Spleen (tissue), 11 donors: ENCODE measurements around the gene IMMP2L. TPM values are rescaled to one million over a fixed set of nuclear protein-coding genes. Genes with fewer than 3 reads are reported as not detected.

Source experiments
- DNase-seq: peaks from one replicate; pipeline ENCODE4 v3.0.0-alpha.2; 2020
- H3K27ac ChIP-seq, 8 donors: fragments of 200-600 bp; sonication (generic) in 7 of 8; 1 replicate in 4 of 8; 2 replicates in 4 of 8; pipeline versions ENCODE4 v1.5.0 to v1.8.0; 2016 to 2021; ENCODE audit warnings: inconsistent platforms in 4 of 8, mild to moderate bottlenecking in 4 of 8, moderate library complexity in 1 of 8
- H3K27me3 ChIP-seq, 7 donors: fragments of 200-600 bp; sonication (generic) in 6 of 7; replicated peaks in 1 of 7; 1 replicate in 4 of 7; 2 replicates in 3 of 7; pipeline versions ENCODE4 v1.5.0 to v1.8.0; 2016 to 2021; ENCODE audit warnings: inconsistent platforms in 3 of 7, mild to moderate bottlenecking in 1 of 7
- H3K36me3 ChIP-seq, 6 donors: fragments of 200-600 bp; sonication (generic) in 5 of 6; 1 replicate in 4 of 6; 2 replicates in 2 of 6; pipeline versions ENCODE4 v1.5.0 to v1.8.0; 2016 to 2021; ENCODE audit warnings: inconsistent platforms in 2 of 6
- H3K4me1 ChIP-seq, 6 donors: fragments of 200-600 bp; sonication (generic) in 5 of 6; 1 replicate in 3 of 6; 2 replicates in 3 of 6; pipeline versions ENCODE4 v1.5.0 to v1.8.0; 2016 to 2021; ENCODE audit warnings: inconsistent platforms in 3 of 6
- H3K4me3 ChIP-seq, 8 donors: fragments of 200-600 bp; sonication (generic) in 7 of 8; 1 replicate in 4 of 8; 2 replicates in 4 of 8; pipeline versions ENCODE4 v1.5.0 to v1.8.0; 2016 to 2021; ENCODE audit warnings: inconsistent platforms in 4 of 8, mild to moderate bottlenecking in 4 of 8, moderate library complexity in 2 of 8
- H3K9me3 ChIP-seq, 8 donors: fragments of 200-600 bp; sonication (generic) in 7 of 8; 1 replicate in 4 of 8; 2 replicates in 4 of 8; pipeline versions ENCODE4 v1.5.0 to v1.8.0; 2016 to 2021; ENCODE audit warnings: inconsistent platforms in 4 of 8
- POLR2A ChIP-seq, 3 donors: fragments of 450-650 bp; IDR thresholded peaks; one replicate each; pipeline ENCODE4 v1.5.1; 2017; ENCODE audit warnings: antibody characterized with exemption in 3 of 3, mild to moderate bottlenecking in 1 of 3
- POLR2AphosphoS5 ChIP-seq, 3 donors: sonication (generic); formaldehyde crosslinking; IDR thresholded peaks; one replicate each; pipeline ENCODE4 v1.5.1; 2017; ENCODE audit warnings: antibody characterized with exemption in 3 of 3
- WGBS, 5 donors: extraction: QIAGEN DNeasy Blood & Tissue Kit in 3 of 5; methylation state at CpG; one replicate each; pipeline versions ENCODE4 v1.1.5 to v1.1.7; 2013 to 2018; 5-methylcytosine and 5-hydroxymethylcytosine counted together
- intact Hi-C: fragments of 100-400 bp; cut with DNase I; formaldehyde crosslinking; loops from one replicate; pipeline ENCODE4 v1.15.0; 2023; ENCODE audit warnings: low total_unique reads
- polyA plus RNA-seq, 3 donors: library from polyadenylated mRNA; stranded (reverse); fragments of 200-250 nt; gene quantifications; one replicate each; pipeline ENCODE4 v1.2.1, GENCODE V29; 2013
- total RNA-seq, 7 donors: library from RNA; depleted of rRNA in 3 of 7; stranded (reverse); fragments of >200 nt in 3 of 7; fragmentation: NEBNext Ultra II Directional in 4 of 7; extraction: Animal tissue kit (Norgen Biotek cat#: 25700) in 4 of 7; gene quantifications; one replicate each; pipeline versions ENCODE4 v1.1.0 to v1.2.1, GENCODE V29; 2016 to 2021
- TF ChIP-seq, protein P1 (sequence below), 11 experiments: fragments of 200-600 bp in 7 of 11; fragments of 450-650 bp in 4 of 11; sonication (generic) in 4 of 11; IDR thresholded peaks in 8 of 11; conservative IDR thresholded peaks in 3 of 11; 1 replicate in 7 of 11; 2 replicates in 4 of 11; pipeline versions ENCODE4 v1.4.0 to v1.8.0; 2016 to 2021; ENCODE audit warnings: antibody characterized with exemption in 11 of 11, inconsistent platforms in 4 of 11, mild to moderate bottlenecking in 1 of 11
- donor health status: healthy with polysubstance abuse.
- donor health status: DM: no; HTN: no; CAD: no; lungs with moderate emphysema.
- donor health status: DM: no; HTN: no; CAD: no.
- donor health status: Bipolar disorder and iron deficiency.
- donor health status: healthy.
- donor health status: DM: no; HTN: no; CAD: no.
- donor health status: DM: yes; HTN: yes; CAD: no.

IMMP2L gene
- total and polyA plus RNA-seq, 10 donors: 6.5 to 32.7 (median 9.8) TPM

- peaks cover 0 to 22% (median 15%) of the 10 kb centered on the region in 8 donors for H3K9me3 ChIP-seq
- TF ChIP-seq POLR2AphosphoS5 (IDR thresholded peaks at IDR 0.05) (no peak), POLR2A (IDR thresholded peaks at IDR 0.05) (no peak)
- TF ChIP-seq, protein P1, sequence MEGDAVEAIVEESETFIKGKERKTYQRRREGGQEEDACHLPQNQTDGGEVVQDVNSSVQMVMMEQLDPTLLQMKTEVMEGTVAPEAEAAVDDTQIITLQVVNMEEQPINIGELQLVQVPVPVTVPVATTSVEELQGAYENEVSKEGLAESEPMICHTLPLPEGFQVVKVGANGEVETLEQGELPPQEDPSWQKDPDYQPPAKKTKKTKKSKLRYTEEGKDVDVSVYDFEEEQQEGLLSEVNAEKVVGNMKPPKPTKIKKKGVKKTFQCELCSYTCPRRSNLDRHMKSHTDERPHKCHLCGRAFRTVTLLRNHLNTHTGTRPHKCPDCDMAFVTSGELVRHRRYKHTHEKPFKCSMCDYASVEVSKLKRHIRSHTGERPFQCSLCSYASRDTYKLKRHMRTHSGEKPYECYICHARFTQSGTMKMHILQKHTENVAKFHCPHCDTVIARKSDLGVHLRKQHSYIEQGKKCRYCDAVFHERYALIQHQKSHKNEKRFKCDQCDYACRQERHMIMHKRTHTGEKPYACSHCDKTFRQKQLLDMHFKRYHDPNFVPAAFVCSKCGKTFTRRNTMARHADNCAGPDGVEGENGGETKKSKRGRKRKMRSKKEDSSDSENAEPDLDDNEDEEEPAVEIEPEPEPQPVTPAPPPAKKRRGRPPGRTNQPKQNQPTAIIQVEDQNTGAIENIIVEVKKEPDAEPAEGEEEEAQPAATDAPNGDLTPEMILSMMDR (IDR thresholded peaks at IDR 0.05 in 8 of 11, conservative IDR thresholded peaks at IDR 0.05 in 3 of 11): no peak
- 77 to 90% (median 81%) methylated on average over 5 of the region's 5 CpGs for WGBS, 5 donors
- H3K36me3 ChIP-seq: no peaks in the 10 kb centered on the region
- no peaks in the 10 kb centered on the region for H3K4me1 ChIP-seq
- no peak for DNase-seq
- no peaks in the 10 kb centered on the region for H3K27me3 ChIP-seq
- no peak overlapping the region for H3K4me3 ChIP-seq
- no peak overlapping the region for H3K27ac ChIP-seq
- intact Hi-C loops: no loop called here
Observed at GRCh38 chr7:110637252-110637651, 925.0 kb downstream of the IMMP2L start.

GRCh38 chr7:110633313-110633712 lies 929.0 kb downstream of the IMMP2L start:
- WGBS, 5 donors: 41 to 59% (median 49%) methylated on average over 2 of the region's 2 CpGs

DNA sequence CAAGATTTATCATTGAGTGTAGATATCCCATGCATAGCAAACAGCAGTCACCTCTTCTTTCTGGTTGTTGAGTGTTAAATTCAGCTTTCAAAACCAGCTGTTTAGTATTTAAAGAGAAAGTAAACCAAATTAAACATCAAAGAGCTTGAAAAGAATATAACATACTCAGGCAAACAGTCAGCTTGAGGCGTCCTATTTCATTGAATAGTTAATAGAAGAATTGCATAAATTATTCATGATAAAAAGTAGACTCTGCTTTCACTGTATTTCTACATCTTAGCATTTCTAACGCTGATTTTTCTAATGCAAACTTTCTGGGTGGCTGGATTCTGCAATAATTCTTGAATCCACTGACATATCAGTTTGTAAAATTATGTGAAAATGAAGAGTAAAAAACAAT lies 935.9 kb downstream of the IMMP2L start:
- Histone ChIP-seq H3K36me3 (no peaks in the 10 kb centered on the region), H3K4me1 (no peaks in the 10 kb centered on the region), H3K9me3 (no peaks in the 10 kb centered on the region), H3K27ac (no peak overlapping the region), H3K27me3 (no peaks in the 10 kb centered on the region), H3K4me3 (no peak overlapping the region)
- 72 to 92% (median 84%) methylated on average over 2 of the region's 2 CpGs for WGBS, 5 donors
- intact Hi-C loops: no loop called here
- no peak for DNase-seq
- TF ChIP-seq POLR2AphosphoS5 (IDR thresholded peaks at IDR 0.05): no peak

More at GRCh38 chr7:110633313-110633712, 929.0 kb downstream of the IMMP2L start:
- Histone ChIP-seq H3K9me3 (peaks cover 0 to 22% (median 15%) of the 10 kb centered on the region in 8 donors), H3K27ac (no peak overlapping the region), H3K4me1 (no peaks in the 10 kb centered on the region), H3K4me3 (no peak overlapping the region), H3K36me3 (no peaks in the 10 kb centered on the region), H3K27me3 (no peaks in the 10 kb centered on the region)
- no peak for DNase-seq
- intact Hi-C loops: no loop called here
- TF ChIP-seq, protein P1 (IDR thresholded peaks at IDR 0.05 in 8 of 11, conservative IDR thresholded peaks at IDR 0.05 in 3 of 11): no peak
- TF ChIP-seq POLR2AphosphoS5 (IDR thresholded peaks at IDR 0.05) (no peak), POLR2A (IDR thresholded peaks at IDR 0.05) (no peak)

- no peaks in the 10 kb centered on the region for H3K4me1 ChIP-seq
- DNase-seq: no peak
- no peak overlapping the region for H3K4me3 ChIP-seq
- 64 to 76% (median 72%) methylated on average over 3 of the region's 3 CpGs for WGBS, 5 donors
- H3K27me3 ChIP-seq: no peaks in the 10 kb centered on the region
- H3K27ac ChIP-seq: no peak overlapping the region
- TF ChIP-seq POLR2A (IDR thresholded peaks at IDR 0.05): no peak
- H3K36me3 ChIP-seq: no peaks in the 10 kb centered on the region
- intact Hi-C loops: no loop called here
- H3K9me3 ChIP-seq: no peaks in the 10 kb centered on the region
Observed at GRCh38 chr7:110625294-110625693, 937.0 kb downstream of the IMMP2L start.

GRCh38 chr7:110623436-110623835 lies 938.9 kb downstream of the IMMP2L start:
- no peak for DNase-seq
- H3K27ac ChIP-seq: no peak overlapping the region
- TF ChIP-seq POLR2A (IDR thresholded peaks at IDR 0.05) (no peak), POLR2AphosphoS5 (IDR thresholded peaks at IDR 0.05) (no peak)
- TF ChIP-seq, protein P1 (IDR thresholded peaks at IDR 0.05 in 8 of 11, conservative IDR thresholded peaks at IDR 0.05 in 3 of 11): no peak
- no peaks in the 10 kb centered on the region for H3K36me3 ChIP-seq
- H3K27me3 ChIP-seq: no peaks in the 10 kb centered on the region
- no peaks in the 10 kb centered on the region for H3K4me1 ChIP-seq
- 89 to 94% (median 90%) methylated on average over 3 of the region's 3 CpGs for whole genome bisulfite sequencing, 5 donors
- H3K9me3 ChIP-seq: no peaks in the 10 kb centered on the region
- no peak overlapping the region for H3K4me3 ChIP-seq
- intact Hi-C loops: no loop called here
